Pulmonary artery endothelial cell (primary cell): ENCODE data around the gene EIF5B. TPM values are rescaled to one million over a fixed set of nuclear protein-coding genes. Genes with fewer than 3 reads are reported as not detected.

ENCODE experiments used
- total RNA-seq: library from RNA; depleted of rRNA; stranded (reverse); fragments of >200 nt; gene quantifications from 2 replicates; pipeline ENCODE4 v1.2.3, GENCODE V29; 2014

The EIF5B gene
- total RNA-seq, 1 donor from 2014 or later: 28.9 TPM

Other genes starting within 250 kb of the EIF5B start
- gene C2orf15, start 195.7 kb upstream of the EIF5B start, total RNA-seq: 0.07 and 0.28 TPM in 2 replicates
- gene TSGA10, start 182.4 kb upstream of the EIF5B start, total RNA-seq: 1.3 and 2.4 TPM in 2 replicates
- gene LIPT1, start 182.4 kb upstream of the EIF5B start, total RNA-seq: 4.8 and 9.1 TPM in 2 replicates
- gene MITD1, start 156.3 kb upstream of the EIF5B start, total RNA-seq: 23.7 and 26.5 TPM in 2 replicates
- 44.5 and 48.9 TPM in 2 replicates for gene MRPL30, start 156.2 kb upstream of the EIF5B start, total RNA-seq
- gene LYG2, start 81.7 kb upstream of the EIF5B start, total RNA-seq: not detected in 2 replicates
- 0.26 and 0.39 TPM in 2 replicates for gene LYG1, start 36.2 kb upstream of the EIF5B start, total RNA-seq
- gene TXNDC9, start 1.1 kb upstream of the EIF5B start, total RNA-seq: 72.6 and 82.5 TPM in 2 replicates
- gene REV1, start 152.6 kb downstream of the EIF5B start, total RNA-seq: 32.1 and 35.2 TPM in 2 replicates